HepG2 (cell line): ENCODE data around the gene SLC25A11. TPM values are rescaled to one million over a fixed set of nuclear protein-coding genes. Genes with fewer than 3 reads are reported as not detected.

Experiments
- ELF1 ChIP-seq: sonication (generic); formaldehyde crosslinking; IDR thresholded peaks from 2 replicates; pipeline ENCODE4 v1.4.0; 2020; ENCODE audit warnings: missing genetic modification reagents
- HHEX ChIP-seq: IDR thresholded peaks from 2 replicates; pipeline ENCODE4 v1.6.1; 2016; ENCODE audit warnings: control low read depth
- HOXA9 ChIP-seq: sonication (generic); formaldehyde crosslinking; IDR thresholded peaks from 2 replicates; pipeline ENCODE4 v1.8.1; 2022; ENCODE audit warnings: missing genetic modification reagents, mild to moderate bottlenecking, moderate library complexity, borderline replicate concordance
- NFYB ChIP-seq: sonication (generic); formaldehyde crosslinking; IDR thresholded peaks from 2 replicates; pipeline ENCODE4 v1.4.0; 2020; ENCODE audit warnings: missing genetic modification reagents
- PAF1 ChIP-seq: IDR thresholded peaks from 2 replicates; pipeline ENCODE4 v1.6.1; 2016; ENCODE audit warnings: missing genetic modification reagents, missing compliant biosample characterization
- RBFOX2 ChIP-seq: fragments of 200-400 bp; formaldehyde crosslinking; IDR thresholded peaks from 2 replicates; pipeline ENCODE4 v1.6.1; 2017; ENCODE audit warnings: low read depth, mild to moderate bottlenecking, low read length
- RFX3 ChIP-seq: IDR thresholded peaks from 2 replicates; pipeline ENCODE4 v1.6.1; 2016; ENCODE audit warnings: missing biosample characterization, missing genetic modification reagents
- SAP130 ChIP-seq: IDR thresholded peaks from 2 replicates; pipeline ENCODE4 v1.6.1; 2016; ENCODE audit warnings: low read depth
- SMAD3 ChIP-seq: sonication (generic); formaldehyde crosslinking; IDR thresholded peaks from 2 replicates; pipeline ENCODE4 v1.4.0; 2020; ENCODE audit warnings: missing genetic modification reagents
- SOX13 ChIP-seq, 3 experiments: fragments of 450-650 bp in 1 of 3; sonication (generic) in 1 of 3; formaldehyde crosslinking in 1 of 3; IDR thresholded peaks in 2 of 3; conservative IDR thresholded peaks in 1 of 3; 2 replicates each; pipeline versions ENCODE4 v1.5.0 to v1.6.1; 2016 to 2020; ENCODE audit warnings: antibody characterized with exemption in 1 of 3, mild to moderate bottlenecking in 1 of 3, missing compliant biosample characterization in 1 of 3, missing genetic modification reagents in 1 of 3, moderate library complexity in 1 of 3
- ZNF263 ChIP-seq: sonication (generic); formaldehyde crosslinking; IDR thresholded peaks from 2 replicates; pipeline ENCODE4 v1.4.0; 2020; ENCODE audit warnings: missing genetic modification reagents
- ZNF546 ChIP-seq: sonication (generic); formaldehyde crosslinking; conservative IDR thresholded peaks from 2 replicates; pipeline ENCODE4 v1.8.1; 2023; ENCODE audit warnings: mild to moderate bottlenecking, missing genetic modification reagents
- ZNF556 ChIP-seq: sonication (generic); formaldehyde crosslinking; IDR thresholded peaks from 2 replicates; pipeline ENCODE4 v1.4.0; 2020; ENCODE audit warnings: mild to moderate bottlenecking, missing genetic modification reagents, borderline replicate concordance
- ZNF574 ChIP-seq: sonication (generic); formaldehyde crosslinking; IDR thresholded peaks from 2 replicates; pipeline ENCODE4 v1.4.0; 2020; ENCODE audit warnings: missing genetic modification reagents
- ZNF589 ChIP-seq: sonication (generic); formaldehyde crosslinking; conservative IDR thresholded peaks from 2 replicates; pipeline ENCODE4 v1.8.0; 2022; ENCODE audit warnings: mild to moderate bottlenecking, moderate library complexity, missing genetic modification reagents
- ZNF83 ChIP-seq: sonication (generic); formaldehyde crosslinking; IDR thresholded peaks from 2 replicates; pipeline ENCODE4 v1.4.0; 2020; ENCODE audit warnings: missing genetic modification reagents, mild to moderate bottlenecking, borderline replicate concordance
- ZNF841 ChIP-seq: sonication (generic); formaldehyde crosslinking; IDR thresholded peaks from 2 replicates; pipeline ENCODE4 v1.8.1; 2023; ENCODE audit warnings: missing genetic modification reagents, borderline replicate concordance
- ZNF878 ChIP-seq: sonication (generic); formaldehyde crosslinking; IDR thresholded peaks from 2 replicates; pipeline ENCODE4 v1.8.1; 2023; ENCODE audit warnings: mild to moderate bottlenecking, missing genetic modification reagents, moderate library complexity
- polyA plus RNA-seq, 8 experiments: library from polyadenylated mRNA; depleted of rRNA in 3 of 8; stranded (reverse) in 7 of 8; unstranded in 1 of 8; fragments of >200 nt; fragmentation: Illumina TruSeq in 4 of 8; extraction: Trizol in 4 of 8; gene quantifications; 2 replicates each; pipeline versions ENCODE4 v1.2.1 to v1.2.3, GENCODE V29; 2011 to 2016; ENCODE audit warnings: low read depth in 4 of 8, missing spikeins in 1 of 8, mixed read lengths in 1 of 8; ENCODE audit not compliant: insufficient read depth in 1 of 8
- total RNA-seq, 5 experiments: library from RNA; depleted of rRNA; stranded (reverse); fragments of >200 nt; fragmentation: Illumina TruSeq; extraction: Trizol; gene quantifications; 2 replicates each; pipeline ENCODE4 v1.2.3, GENCODE V29; 2016; ENCODE audit warnings: low read depth in 1 of 5
- TF ChIP-seq, protein P1 (sequence below): sonication (generic); formaldehyde crosslinking; IDR thresholded peaks from 2 replicates; pipeline ENCODE4 v1.5.0; 2020; ENCODE audit warnings: mild to moderate bottlenecking, missing genetic modification reagents
- TF ChIP-seq, protein P2 (sequence below): sonication (generic); formaldehyde crosslinking; IDR thresholded peaks from 2 replicates; pipeline ENCODE4 v1.4.0; 2020; ENCODE audit warnings: mild to moderate bottlenecking, missing genetic modification reagents
- TF ChIP-seq, protein P3 (sequence below): sonication (generic); formaldehyde crosslinking; IDR thresholded peaks from 2 replicates; pipeline ENCODE4 v1.8.1; 2023; ENCODE audit warnings: mild to moderate bottlenecking, inconsistent platforms, moderate library complexity, missing genetic modification reagents, borderline replicate concordance
- TF ChIP-seq, protein P4 (sequence below): sonication (generic); formaldehyde crosslinking; IDR thresholded peaks from 2 replicates; pipeline ENCODE4 v1.4.0; 2020; ENCODE audit warnings: missing genetic modification reagents, low read depth, mild to moderate bottlenecking, borderline replicate concordance

SLC25A11 gene
- total and polyA plus RNA-seq, 2 of the 13 experiments (the other 11 are each of a cell fraction or from before 2014, with no cell fraction given), result 35.4 to 47.2 TPM

- TF ChIP-seq RFX3 (no peak), HOXA9 (CRISPR knock-in tag) (no peak), ZNF546 (CRISPR knock-in tag) (no peak; the same call in 1 of the 2 replicates), SAP130 (no peak), ELF1 (CRISPR knock-in tag) (no peak), PAF1 (no peak), SMAD3 (CRISPR knock-in tag) (peak; percentile 51; the same call in 1 of the 2 replicates), ZNF841 (0 out of 2 replicates have a peak, but pooled peaks have one; percentile 5), ZNF556 (CRISPR knock-in tag) (0 out of 2 replicates have a peak, but pooled peaks have one; percentile 8), ZNF574 (CRISPR knock-in tag) (no peak), NFYB (CRISPR knock-in tag) (no peak), SOX13 (IDR thresholded peaks at IDR 0.05) (no peak), SOX13 (CRISPR knock-in tag; conservative IDR thresholded peaks at IDR 0.05 in 1 of 2, IDR thresholded peaks at IDR 0.05 in 1 of 2) (no peak), ZNF83 (CRISPR knock-in tag) (no peak), ZNF878 (CRISPR knock-in tag) (no peak), ZNF589 (CRISPR knock-in tag) (no peak), ZNF263 (CRISPR knock-in tag) (peak; percentile 67; the same call in 1 of the 2 replicates), HHEX (no peak), RBFOX2 (no peak)
- TF ChIP-seq, protein P1, sequence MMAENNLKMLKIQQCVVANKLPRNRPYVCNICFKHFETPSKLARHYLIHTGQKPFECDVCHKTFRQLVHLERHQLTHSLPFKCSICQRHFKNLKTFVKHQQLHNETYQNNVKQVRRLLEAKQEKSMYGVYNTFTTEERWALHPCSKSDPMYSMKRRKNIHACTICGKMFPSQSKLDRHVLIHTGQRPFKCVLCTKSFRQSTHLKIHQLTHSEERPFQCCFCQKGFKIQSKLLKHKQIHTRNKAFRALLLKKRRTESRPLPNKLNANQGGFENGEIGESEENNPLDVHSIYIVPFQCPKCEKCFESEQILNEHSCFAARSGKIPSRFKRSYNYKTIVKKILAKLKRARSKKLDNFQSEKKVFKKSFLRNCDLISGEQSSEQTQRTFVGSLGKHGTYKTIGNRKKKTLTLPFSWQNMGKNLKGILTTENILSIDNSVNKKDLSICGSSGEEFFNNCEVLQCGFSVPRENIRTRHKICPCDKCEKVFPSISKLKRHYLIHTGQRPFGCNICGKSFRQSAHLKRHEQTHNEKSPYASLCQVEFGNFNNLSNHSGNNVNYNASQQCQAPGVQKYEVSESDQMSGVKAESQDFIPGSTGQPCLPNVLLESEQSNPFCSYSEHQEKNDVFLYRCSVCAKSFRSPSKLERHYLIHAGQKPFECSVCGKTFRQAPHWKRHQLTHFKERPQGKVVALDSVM (CRISPR knock-in tag), result no peak
- TF ChIP-seq, protein P2, sequence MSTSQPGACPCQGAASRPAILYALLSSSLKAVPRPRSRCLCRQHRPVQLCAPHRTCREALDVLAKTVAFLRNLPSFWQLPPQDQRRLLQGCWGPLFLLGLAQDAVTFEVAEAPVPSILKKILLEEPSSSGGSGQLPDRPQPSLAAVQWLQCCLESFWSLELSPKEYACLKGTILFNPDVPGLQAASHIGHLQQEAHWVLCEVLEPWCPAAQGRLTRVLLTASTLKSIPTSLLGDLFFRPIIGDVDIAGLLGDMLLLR (CRISPR knock-in tag), result 0 out of 2 replicates have a peak, but pooled peaks have one; percentile 25
- TF ChIP-seq, protein P3, sequence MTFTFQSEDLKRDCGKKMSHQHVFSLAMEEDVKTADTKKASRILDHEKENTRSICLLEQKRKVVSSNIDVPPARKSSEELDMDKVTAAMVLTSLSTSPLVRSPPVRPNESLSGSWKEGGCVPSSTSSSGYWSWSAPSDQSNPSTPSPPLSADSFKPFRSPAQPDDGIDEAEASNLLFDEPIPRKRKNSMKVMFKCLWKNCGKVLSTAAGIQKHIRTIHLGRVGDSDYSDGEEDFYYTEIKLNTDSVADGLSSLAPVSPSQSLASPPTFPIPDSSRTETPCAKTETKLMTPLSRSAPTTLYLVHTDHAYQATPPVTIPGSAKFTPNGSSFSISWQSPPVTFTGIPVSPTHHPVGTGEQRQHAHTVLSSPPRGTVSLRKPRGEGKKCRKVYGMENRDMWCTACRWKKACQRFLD (CRISPR knock-in tag), result 0 out of 2 replicates have a peak, but pooled peaks have one; percentile 59
- TF ChIP-seq, protein P4, sequence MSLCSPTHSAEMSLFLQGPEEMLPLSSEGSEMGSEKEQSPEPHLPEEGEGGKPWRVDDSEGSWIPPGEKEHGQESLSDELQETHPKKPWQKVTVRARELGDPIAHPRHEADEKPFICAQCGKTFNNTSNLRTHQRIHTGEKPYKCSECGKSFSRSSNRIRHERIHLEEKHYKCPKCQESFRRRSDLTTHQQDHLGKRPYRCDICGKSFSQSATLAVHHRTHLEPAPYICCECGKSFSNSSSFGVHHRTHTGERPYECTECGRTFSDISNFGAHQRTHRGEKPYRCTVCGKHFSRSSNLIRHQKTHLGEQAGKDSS (CRISPR knock-in tag), result peak; percentile 51; the same call in 1 of the 2 replicates
These were observed 28.7 kb upstream of the SLC25A11 start (continued) for GRCh38 chr17:4968486-4969046.
